Ovary (tissue), 9 donors: ENCODE measurements around the gene IL20. TPM values are rescaled to one million over a fixed set of nuclear protein-coding genes. Genes with fewer than 3 reads are reported as not detected.

Source experiments
- DNase-seq, 5 donors: peaks; one replicate each; pipeline ENCODE4 v3.0.0-alpha.2; 2019 to 2020
- H3K27ac ChIP-seq, 2 donors: fragments of 200-600 bp; one replicate each; pipeline versions ENCODE4 v1.5.1 to v1.8.0; 2019 to 2022
- H3K27me3 ChIP-seq: fragments of 200-600 bp; one replicate; pipeline ENCODE4 v1.8.0; 2022
- H3K36me3 ChIP-seq: fragments of 200-600 bp; sonication (generic); one replicate; pipeline ENCODE4 v1.5.1; 2019
- H3K4me1 ChIP-seq: one replicate; pipeline ENCODE4 v1.8.1; 2013; ENCODE audit warnings: mild to moderate bottlenecking, moderate library complexity; ENCODE audit not compliant: insufficient read depth
- H3K4me3 ChIP-seq: fragments of 200-600 bp; sonication (generic); one replicate; pipeline ENCODE4 v1.5.1; 2017
- H3K9me3 ChIP-seq, 2 donors: fragments of 200-600 bp in 1 of 2; sonication (generic) in 1 of 2; one replicate each; pipeline versions ENCODE4 v1.5.1 to v1.8.1; 2013 to 2019; ENCODE audit warnings: mild to moderate bottlenecking in 1 of 2, moderate library complexity in 1 of 2
- CTCF ChIP-seq, 3 donors: fragments of 450-650 bp in 2 of 3; fragments of 200-600 bp in 1 of 3; IDR thresholded peaks; one replicate each; pipeline versions ENCODE4 v1.5.1 to v1.8.0; 2016 to 2022; ENCODE audit warnings: antibody characterized with exemption in 3 of 3, mild to moderate bottlenecking in 1 of 3
- EP300 ChIP-seq: sonication (generic); formaldehyde crosslinking; IDR thresholded peaks from one replicate; pipeline ENCODE4 v1.6.1; 2017; ENCODE audit warnings: antibody characterized with exemption
- POLR2A ChIP-seq: fragments of 450-650 bp; IDR thresholded peaks from one replicate; pipeline ENCODE4 v1.6.1; 2017; ENCODE audit warnings: antibody characterized with exemption, mild to moderate bottlenecking, moderate library complexity
- WGBS, 3 donors: extraction: QIAGEN DNeasy Blood & Tissue Kit in 1 of 3; methylation state at CpG; one replicate each; pipeline versions ENCODE4 v1.1.5 to v1.1.7; 2013 to 2017; 5-methylcytosine and 5-hydroxymethylcytosine counted together
- intact Hi-C, 4 donors: fragments of 100-400 bp; cut with DNase I; formaldehyde crosslinking; loops; one replicate each; pipeline versions ENCODE4 v1.11.0 to v1.15.1; 2022 to 2023
- polyA plus RNA-seq, 2 donors: library from polyadenylated mRNA; stranded (reverse); fragments of 200-250 nt in 1 of 2; fragments of 350-450 nt in 1 of 2; fragmentation: Illumina TruSeq in 1 of 2; extraction: RNeasy Lipid Tissue Mini Kit (QIAGEN cat#74804) in 1 of 2; gene quantifications; one replicate each; pipeline ENCODE4 v1.2.3, GENCODE V29; 2013 to 2014
- total RNA-seq, 7 donors: library from RNA; depleted of rRNA in 2 of 7; stranded (reverse); fragments of >200 nt in 2 of 7; fragmentation: NEBNext Ultra II Directional in 3 of 7; extraction: Animal tissue kit (Norgen Biotek cat#: 25700) in 3 of 7; gene quantifications; one replicate each; pipeline versions ENCODE4 v1.1.0 to v1.2.4, GENCODE V29; 2016 to 2023
- donor health status: DM: no; HTN: no; CAD: no; lungs with moderate emphysema.
- donor health status: DM: no; HTN: no; CAD: no.
- donor health status: Bipolar disorder and iron deficiency.
- donor health status: DM: yes; HTN: yes; CAD: no.
- donor health status: DM: no; HTN: no; CAD: no.
- donor health status: DM: yes; HTN: yes; CAD: no.

Gene IL20
- total and polyA plus RNA-seq, 9 donors = 0.30 to 2.6 TPM; not detected in 7

- no peak for DNase-seq
- TF ChIP-seq CTCF (IDR thresholded peaks at IDR 0.05) = no peak
- no peak for TF ChIP-seq POLR2A
- TF ChIP-seq EP300 = no peak
- WGBS, 3 donors = 93 to 96% (median 94%) methylated on average over 5 of the region's 5 CpGs
- Histone ChIP-seq H3K9me3 (no peaks in the 10 kb centered on the region), H3K4me1 (no peaks in the 10 kb centered on the region), H3K4me3 (no peak overlapping the region), H3K36me3 (no peaks in the 10 kb centered on the region), H3K27me3 (no peaks in the 10 kb centered on the region), H3K27ac (no peak overlapping the region)
- intact Hi-C loops = no loop called here
Measured at GRCh38 chr1:206856674-206857464, 8.6 kb upstream of the IL20 start.

- H3K9me3 ChIP-seq = no peaks in the 10 kb centered on the region
- no peak overlapping the region for H3K4me3 ChIP-seq
- no peak overlapping the region for H3K27ac ChIP-seq
- no peaks in the 10 kb centered on the region for H3K4me1 ChIP-seq
- no peak for DNase-seq
- WGBS, 3 donors = 85 to 89% (median 88%) methylated on average over 5 of the region's 5 CpGs
- intact Hi-C loops = no loop called here
- TF ChIP-seq POLR2A = no peak
- no peak for TF ChIP-seq CTCF (IDR thresholded peaks at IDR 0.05)
- TF ChIP-seq EP300 = no peak
- no peaks in the 10 kb centered on the region for H3K27me3 ChIP-seq
- no peaks in the 10 kb centered on the region for H3K36me3 ChIP-seq
Measured at GRCh38 chr1:206859082-206859521, 6.3 kb upstream of the IL20 start.

- TF ChIP-seq CTCF (IDR thresholded peaks at IDR 0.05) = no peak
- TF ChIP-seq EP300 = no peak
- TF ChIP-seq POLR2A = no peak
- WGBS, 3 donors = 78 to 93% (median 92%) methylated on average over 4 of the region's 4 CpGs
Measured at GRCh38 chr1:206860165-206860564, 5.3 kb upstream of the IL20 start.

GRCh38 chr1:206863266-206863665, 2.2 kb upstream of the IL20 start:
- no peak for DNase-seq
- H3K36me3 ChIP-seq = no peaks in the 10 kb centered on the region
- TF ChIP-seq POLR2A (no peak), EP300 (no peak), CTCF (IDR thresholded peaks at IDR 0.05) (no peak)
- H3K9me3 ChIP-seq = no peaks in the 10 kb centered on the region
- no peaks in the 10 kb centered on the region for H3K27me3 ChIP-seq
- no peaks in the 10 kb centered on the region for H3K4me1 ChIP-seq
- WGBS, 3 donors = 80 to 100% (median 89%) methylated on average over 1 of the region's 1 CpG
- no peak overlapping the region for H3K4me3 ChIP-seq
- intact Hi-C loops = no loop called here
- H3K27ac ChIP-seq = no peak overlapping the region

More at GRCh38 chr1:206860165-206860564, 5.3 kb upstream of the IL20 start:
- Histone ChIP-seq H3K4me3 (no peak overlapping the region), H3K36me3 (no peaks in the 10 kb centered on the region), H3K27ac (no peak overlapping the region), H3K9me3 (no peaks in the 10 kb centered on the region), H3K4me1 (no peaks in the 10 kb centered on the region), H3K27me3 (no peaks in the 10 kb centered on the region)
- intact Hi-C loops = no loop called here
- DNase-seq = no peak
